ENCODE data around the gene GOLGA8B.
"Not testable (repeated sequence)": the region's sequence is repeated elsewhere in the genome, so short reads cannot be mapped to it uniquely, and the experiment has no call there.

The GOLGA8B gene

GRCh38 chr15:34555162-34555561 lies 28.3 kb downstream of the GOLGA8B start:
- DNase-seq (ENCODE audit: low read depth), result not testable (repeated sequence)

GRCh38 chr15:34554716-34555115 lies 28.7 kb downstream of the GOLGA8B start:
- DNase-seq (ENCODE audit: low read depth), result not testable (repeated sequence)

DNA sequence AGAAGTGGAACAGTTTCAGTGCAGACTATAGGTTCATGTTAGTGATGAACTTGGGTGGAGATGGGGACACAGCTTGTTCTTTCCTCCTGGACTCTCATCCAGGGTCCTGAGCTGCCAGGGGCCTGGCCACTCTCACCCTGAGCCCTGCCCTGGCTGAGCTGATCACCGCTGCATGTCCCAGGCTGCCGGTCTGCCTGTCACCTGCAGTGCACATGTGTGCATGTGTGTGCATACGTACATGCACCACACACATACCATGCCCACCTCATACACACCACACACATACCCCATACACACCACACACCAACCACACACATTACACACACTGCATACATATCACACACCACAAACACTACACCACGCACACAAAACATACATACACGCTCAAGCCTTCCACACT lies 29.3 kb downstream of the GOLGA8B start:
- DNase-seq (ENCODE audit: low read depth), result not testable (repeated sequence)

GRCh38 chr15:34550129-34550528 lies 33.3 kb downstream of the GOLGA8B start:
- DNase-seq (ENCODE audit: low read depth), result not testable (repeated sequence)

GRCh38 chr15:34549381-34549809 lies 34.1 kb downstream of the GOLGA8B start:
- DNase-seq (ENCODE audit: low read depth), result not testable (repeated sequence)

DNA sequence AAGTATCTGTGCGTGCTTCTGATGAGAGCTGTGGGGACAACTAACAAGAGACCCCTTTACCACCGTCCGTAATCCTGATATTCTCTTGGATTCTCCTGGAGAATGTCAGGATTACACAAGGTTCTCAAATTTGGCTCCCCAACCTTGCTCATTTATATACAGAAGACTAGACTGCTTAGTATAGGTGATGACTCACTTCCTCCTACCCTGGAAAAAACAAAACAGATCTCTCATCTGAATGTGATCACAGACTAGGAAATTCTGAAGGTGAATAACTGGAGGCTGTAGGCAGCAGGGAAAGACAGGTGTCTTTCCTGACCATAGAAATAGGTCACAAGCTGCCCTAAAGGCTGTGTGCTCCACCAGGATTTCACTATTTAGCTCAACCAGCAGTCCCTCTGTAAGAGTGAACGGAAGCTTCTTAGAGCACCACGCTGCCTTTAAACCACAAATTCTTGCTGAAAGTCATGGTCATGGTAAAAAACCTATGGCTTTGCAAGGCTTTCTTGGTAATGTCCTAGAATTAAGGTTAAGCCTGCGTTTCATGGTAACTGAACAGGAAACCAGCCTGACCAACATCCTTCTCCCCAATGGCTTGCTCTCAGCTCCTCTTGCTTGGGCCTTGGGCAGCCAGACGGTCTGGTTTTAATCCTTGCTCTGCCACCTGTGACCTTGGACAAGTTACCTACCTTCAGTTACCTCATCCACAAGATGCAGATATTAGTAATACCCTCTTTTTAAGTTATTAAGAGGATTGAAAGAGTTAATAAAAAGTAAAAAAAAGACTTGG lies 39.4 kb downstream of the GOLGA8B start:
- DNase-seq (ENCODE audit: low read depth), result not testable (repeated sequence)

DNA sequence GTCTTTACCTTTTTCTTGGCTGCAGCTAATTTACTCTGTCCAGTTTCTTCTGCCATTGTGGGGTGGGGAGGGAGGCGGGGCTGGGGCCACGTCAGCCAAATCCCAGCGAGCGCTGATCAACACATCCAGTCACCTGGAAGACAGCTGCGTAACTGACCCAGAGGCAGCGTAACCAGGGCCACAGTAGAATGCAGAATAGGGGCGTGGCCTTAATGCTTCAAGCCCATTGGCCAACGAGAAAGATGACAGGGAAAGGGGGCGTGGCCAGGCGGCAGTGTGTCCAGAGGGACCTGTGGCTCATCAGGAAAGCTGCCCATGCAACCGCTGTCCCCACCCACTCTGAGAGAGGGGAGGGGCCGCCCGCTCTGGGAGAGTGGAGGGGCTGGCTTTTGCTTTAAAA lies 47.6 kb downstream of the GOLGA8B start:
- DNase-seq (ENCODE audit: low read depth), result not testable (repeated sequence)

Data from stimulated activated CD8-positive, alpha-beta memory T cell treated with anti-CD3 and anti-CD28 coated beads, Interleukin-12 subunit alpha, Interleukin-12 subunit beta, amount 100 ng/mL, for 4 hours (primary cell).